GM19240 (cell line): Measurements from ENCODE around the gene CARNS1.
"Not testable (repeated sequence)": the region's sequence is repeated elsewhere in the genome, so short reads cannot be mapped to it uniquely, and the experiment has no call there.

ENCODE experiments used
- DNase-seq: peaks from one replicate; pipeline ENCODE4 v3.0.0; 2011; ENCODE audit warnings: low spot score; ENCODE audit not compliant: insufficient read length

CARNS1 gene

GRCh38 chr11:67396259-67396581 is 19.3 kb upstream of the CARNS1 start:
- DNase-seq = no peak

GRCh38 chr11:67396587-67397389 is 18.7 kb upstream of the CARNS1 start:
- DNase-seq = no peak

- DNase-seq = no peak
These were observed 17.9 kb upstream of the CARNS1 start for GRCh38 chr11:67397536-67397935.

GRCh38 chr11:67397986-67398660 is 17.4 kb upstream of the CARNS1 start:
- DNase-seq = no peak

GRCh38 chr11:67398661-67399563 is 16.6 kb upstream of the CARNS1 start:
- DNase-seq = no peak

- DNase-seq = no peak
These were observed 15.1 kb upstream of the CARNS1 start for GRCh38 chr11:67400251-67400941.

- DNase-seq = no peak
These were observed 14.5 kb upstream of the CARNS1 start for GRCh38 chr11:67400942-67401494.

GRCh38 chr11:67401495-67402191 is 13.8 kb upstream of the CARNS1 start, which contains the start of gene PPP1CA:
TSS of gene PPP1CA (minus strand) at chr11:67401858. CDS start at chr11:67401782, 76 bp downstream.
- DNase-seq = peak; percentile 89

- DNase-seq = not testable (repeated sequence)
These were observed 13.2 kb upstream of the CARNS1 start for GRCh38 chr11:67402192-67402839.

GRCh38 chr11:67403085-67403484 is 12.4 kb upstream of the CARNS1 start:
- DNase-seq = not testable (repeated sequence)

- DNase-seq = no peak
These were observed 10.8 kb upstream of the CARNS1 start for GRCh38 chr11:67404515-67405195.

- DNase-seq = no peak
These were observed 10.3 kb upstream of the CARNS1 start for GRCh38 chr11:67405196-67405567.

GRCh38 chr11:67405688-67406339 is 9.7 kb upstream of the CARNS1 start:
- no peak for DNase-seq

- no peak for DNase-seq
These were observed 9.0 kb upstream of the CARNS1 start for GRCh38 chr11:67406420-67406968.

GRCh38 chr11:67406969-67407687 is 8.3 kb upstream of the CARNS1 start:
- no peak for DNase-seq

- DNase-seq = no peak
These were observed 7.8 kb upstream of the CARNS1 start for GRCh38 chr11:67407688-67408163.

- DNase-seq = no peak
These were observed 6.9 kb upstream of the CARNS1 start for GRCh38 chr11:67408437-67409200.
